Measurements from ENCODE around the gene SEMA5A. TPM values are rescaled to one million over a fixed set of nuclear protein-coding genes. Genes with fewer than 3 reads are reported as not detected.
A peak's percentile ranks its signal among the peaks of the same experiment; 100 is the strongest.

Gene SEMA5A
- total RNA-seq, 1 donor from 2014 or later: 13.7 TPM

GRCh38 chr5:9331372-9331771 is 214.5 kb downstream of the SEMA5A start:
- no peak for DNase-seq (ENCODE audit: low read depth)

- DNase-seq (ENCODE audit: low read depth): no peak
Observed at GRCh38 chr5:9329125-9329524, 216.8 kb downstream of the SEMA5A start.

GRCh38 chr5:9325549-9325948 is 220.3 kb downstream of the SEMA5A start:
- DNase-seq (ENCODE audit: low read depth): no peak

GRCh38 chr5:9324348-9325077 is 221.4 kb downstream of the SEMA5A start:
- DNase-seq (ENCODE audit: low read depth): peak; percentile 26

- DNase-seq (ENCODE audit: low read depth): no peak
Observed at GRCh38 chr5:9320652-9321051, 225.2 kb downstream of the SEMA5A start.

- no peak for DNase-seq (ENCODE audit: low read depth)
Observed at GRCh38 chr5:9318031-9318430, 227.8 kb downstream of the SEMA5A start.

GRCh38 chr5:9316733-9317132 is 229.1 kb downstream of the SEMA5A start:
- peak; percentile 16 for DNase-seq (ENCODE audit: low read depth)

- DNase-seq (ENCODE audit: low read depth): no peak
Observed at GRCh38 chr5:9316041-9316440, 229.8 kb downstream of the SEMA5A start.

GRCh38 chr5:9314558-9314957 is 231.3 kb downstream of the SEMA5A start:
- DNase-seq (ENCODE audit: low read depth): no peak

- no peak for DNase-seq (ENCODE audit: low read depth)
Observed at GRCh38 chr5:9313751-9314150, 232.1 kb downstream of the SEMA5A start.

- DNase-seq (ENCODE audit: low read depth): no peak
Observed at GRCh38 chr5:9307150-9307549, 238.7 kb downstream of the SEMA5A start.

GRCh38 chr5:9302218-9302617 is 243.7 kb downstream of the SEMA5A start:
- DNase-seq (ENCODE audit: low read depth): no peak

- no peak for DNase-seq (ENCODE audit: low read depth)
Observed at GRCh38 chr5:9301200-9301599, 244.7 kb downstream of the SEMA5A start.

GRCh38 chr5:9297134-9297533 is 248.7 kb downstream of the SEMA5A start:
- no peak for DNase-seq (ENCODE audit: low read depth)

GRCh38 chr5:9295466-9295801 is 250.4 kb downstream of the SEMA5A start:
- no peak for DNase-seq (ENCODE audit: low read depth)

- no peak for DNase-seq (ENCODE audit: low read depth)
Observed at GRCh38 chr5:9294793-9295465, 250.9 kb downstream of the SEMA5A start.

GRCh38 chr5:9288234-9288633 is 257.6 kb downstream of the SEMA5A start:
- DNase-seq (ENCODE audit: low read depth): no peak

GRCh38 chr5:9284781-9285307 is 261.0 kb downstream of the SEMA5A start:
- peak; percentile 11 for DNase-seq (ENCODE audit: low read depth)

- no peak for DNase-seq (ENCODE audit: low read depth)
Observed at GRCh38 chr5:9284272-9284671, 261.6 kb downstream of the SEMA5A start.

GRCh38 chr5:9283473-9283872 is 262.4 kb downstream of the SEMA5A start:
- DNase-seq (ENCODE audit: low read depth): peak; percentile 21

- no peak for DNase-seq (ENCODE audit: low read depth)
Observed at GRCh38 chr5:9283021-9283420, 262.9 kb downstream of the SEMA5A start.

- DNase-seq (ENCODE audit: low read depth): no peak
Observed at GRCh38 chr5:9282211-9282610, 263.7 kb downstream of the SEMA5A start.

- DNase-seq (ENCODE audit: low read depth): no peak
Observed at GRCh38 chr5:9279774-9280173, 266.1 kb downstream of the SEMA5A start.
